Measurements from ENCODE around the gene SNX32.
A peak's percentile ranks its signal among the peaks of the same experiment; 100 is the strongest.

The SNX32 gene

DNA sequence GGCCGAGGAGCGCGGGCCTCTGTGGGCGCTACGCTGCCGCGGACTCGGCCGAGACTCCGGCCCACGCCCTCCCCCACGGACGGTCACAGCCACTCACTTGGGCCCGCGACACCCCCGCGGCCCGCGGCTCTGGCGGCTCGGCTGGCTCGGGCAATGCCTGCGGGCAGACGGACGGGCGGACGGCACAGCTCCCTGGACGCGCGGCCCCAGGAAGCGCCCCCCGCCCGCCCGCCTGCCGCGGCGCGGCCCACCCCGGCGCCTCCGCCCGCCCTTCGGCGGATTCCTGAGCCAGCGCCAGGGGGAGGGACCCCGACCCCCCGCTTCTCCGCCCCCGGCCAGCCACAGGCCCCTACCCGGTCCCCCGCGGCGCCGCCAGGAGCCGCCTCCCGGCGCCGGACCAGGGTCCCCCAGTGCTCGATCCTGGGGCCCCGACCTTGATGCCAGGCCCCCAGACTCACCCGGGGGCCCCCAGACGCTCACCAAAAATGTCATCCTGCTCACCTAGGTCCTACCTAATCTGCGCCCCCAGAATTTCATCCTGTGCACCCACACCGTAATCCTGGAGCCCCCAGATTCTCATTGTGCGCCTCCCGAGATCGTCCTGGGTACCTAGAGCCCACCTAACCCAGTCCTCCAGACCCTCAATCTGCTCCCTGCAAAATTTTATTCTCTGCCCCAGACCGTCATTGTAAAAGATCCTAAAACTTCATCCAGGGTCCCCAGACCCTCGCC, 39.0 kb downstream of the SNX32 start, which contains the start of gene EFEMP2:
Gene EFEMP2 (minus strand): TSS at position 215 of the 732 bp plus-strand sequence. CDS start 446 bp downstream, outside the sequence.
- Histone ChIP-seq H3K27ac (peak within 1 kb of the TSS; percentile 76), H3K36me3 (peaks cover 7% of the 10 kb centered on the region), H3K4me3 (ENCODE audit: low read depth in 1 of 2, low read length in 1 of 2) (peak within 1 kb of the TSS; percentile 91), H3K27me3 (no peaks in the 10 kb centered on the region), H3K9me3 (no peaks in the 10 kb centered on the region), H3K4me1 (ENCODE audit: control insufficient read depth in 1 of 2, insufficient read depth in 1 of 2, low read depth in 1 of 2, low read length in 1 of 2) (peaks cover 36 to 41% of the 10 kb centered on the region in 2 experiments)
- no peak for TF ChIP-seq CTCF (IDR thresholded peaks at IDR 0.05)

DNA sequence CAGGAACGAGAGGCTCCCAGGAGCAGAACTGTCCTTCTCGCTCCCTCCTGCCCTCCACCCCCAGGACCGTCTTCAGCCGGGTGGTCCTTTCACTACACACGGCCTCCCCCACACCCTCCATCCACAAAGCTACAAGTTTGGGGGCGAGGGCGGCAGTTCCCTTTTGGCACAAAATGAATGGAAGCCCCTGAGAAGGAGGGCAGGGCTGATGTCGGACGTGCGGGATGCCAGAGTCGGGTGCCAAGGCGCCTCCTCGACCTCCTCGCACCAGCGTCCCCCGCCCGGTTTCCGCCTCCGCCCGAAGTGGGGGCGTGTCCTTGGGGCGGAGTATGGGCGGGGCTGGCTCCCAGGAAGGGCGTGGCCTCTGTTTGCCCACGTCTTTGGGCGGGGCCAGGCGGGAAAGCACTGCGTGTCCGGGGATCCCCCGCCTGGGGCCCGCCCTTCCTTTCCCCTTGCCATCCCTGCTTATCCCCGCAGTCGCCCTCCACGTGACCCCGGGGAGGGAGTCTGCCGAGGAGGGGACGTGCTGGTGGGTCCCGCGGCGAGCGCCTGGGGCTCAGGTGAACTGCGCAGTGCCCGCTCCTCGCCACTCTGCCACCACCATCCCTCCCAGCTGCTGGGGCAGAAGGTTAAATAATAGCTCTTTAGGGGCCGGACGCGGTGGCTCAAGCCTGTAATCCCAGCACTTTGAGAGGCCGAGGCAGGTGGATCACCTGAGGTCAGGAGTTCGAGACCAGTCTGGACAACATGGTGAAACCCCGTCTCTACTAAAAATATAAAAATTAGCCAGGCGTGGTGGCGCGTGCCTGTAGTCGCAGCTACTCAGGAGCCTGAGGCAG, 39.8 kb downstream of the SNX32 start:
- peak; percentile 50 for TF ChIP-seq CTCF (IDR thresholded peaks at IDR 0.05)
- H3K9me3 ChIP-seq = no peaks in the 10 kb centered on the region
- peaks cover 35 to 41% of the 10 kb centered on the region in 2 experiments for H3K4me1 ChIP-seq (ENCODE audit: control insufficient read depth in 1 of 2, insufficient read depth in 1 of 2, low read depth in 1 of 2, low read length in 1 of 2)
- no peaks in the 10 kb centered on the region for H3K36me3 ChIP-seq
- H3K27me3 ChIP-seq = no peaks in the 10 kb centered on the region
- H3K27ac ChIP-seq = peak overlapping the region; percentile 76
- H3K4me3 ChIP-seq (ENCODE audit: low read depth in 1 of 2, low read length in 1 of 2) = peak overlapping the region; percentile 91

GRCh38 chr11:65879617-65880016, 45.9 kb downstream of the SNX32 start, which contains the start of gene CTSW:
TSS of gene CTSW (plus strand) at chr11:65879837. CDS start at chr11:65879855, 18 bp downstream.
- no peak within 1 kb of the TSS for H3K4me3 ChIP-seq (ENCODE audit: low read depth in 1 of 2, low read length in 1 of 2)

DNA sequence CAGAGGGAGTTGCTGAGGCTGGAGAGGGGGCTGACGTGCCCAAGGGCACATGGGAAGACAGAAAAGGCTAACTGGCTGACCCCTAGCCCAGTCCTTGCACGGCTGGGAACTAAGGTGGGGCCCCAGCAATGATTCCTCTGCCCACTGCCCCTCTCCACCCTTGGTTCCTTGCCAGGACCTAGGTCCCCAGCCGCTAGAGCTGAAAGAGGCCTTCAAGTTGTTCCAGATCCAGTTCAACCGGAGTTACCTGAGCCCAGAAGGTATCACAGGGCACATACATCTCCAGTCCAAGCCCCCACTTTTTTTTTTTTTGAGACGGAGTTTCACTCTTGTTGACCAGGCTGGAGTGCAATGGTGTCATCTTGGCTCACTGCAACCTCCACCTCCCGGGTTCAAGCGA, 46.3 kb downstream of the SNX32 start:
- no peak for TF ChIP-seq CTCF (IDR thresholded peaks at IDR 0.05)
- Histone ChIP-seq H3K9me3 (no peaks in the 10 kb centered on the region), H3K27me3 (no peaks in the 10 kb centered on the region), H3K4me1 (ENCODE audit: control insufficient read depth in 1 of 2, insufficient read depth in 1 of 2, low read depth in 1 of 2, low read length in 1 of 2) (peaks cover 9 to 13% of the 10 kb centered on the region in 2 experiments), H3K36me3 (peaks cover 25% of the 10 kb centered on the region), H3K4me3 (ENCODE audit: low read depth in 1 of 2, low read length in 1 of 2) (no peak overlapping the region), H3K27ac (no peak overlapping the region)

More at GRCh38 chr11:65879617-65880016, 45.9 kb downstream of the SNX32 start, which contains the start of gene CTSW:
- no peak for TF ChIP-seq CTCF (IDR thresholded peaks at IDR 0.05)
- Histone ChIP-seq H3K27me3 (no peaks in the 10 kb centered on the region), H3K36me3 (peaks cover 25% of the 10 kb centered on the region), H3K9me3 (no peaks in the 10 kb centered on the region), H3K27ac (no peak within 1 kb of the TSS), H3K4me1 (ENCODE audit: control insufficient read depth in 1 of 2, insufficient read depth in 1 of 2, low read depth in 1 of 2, low read length in 1 of 2) (peaks cover 5 to 9% of the 10 kb centered on the region in 2 experiments)

DNA sequence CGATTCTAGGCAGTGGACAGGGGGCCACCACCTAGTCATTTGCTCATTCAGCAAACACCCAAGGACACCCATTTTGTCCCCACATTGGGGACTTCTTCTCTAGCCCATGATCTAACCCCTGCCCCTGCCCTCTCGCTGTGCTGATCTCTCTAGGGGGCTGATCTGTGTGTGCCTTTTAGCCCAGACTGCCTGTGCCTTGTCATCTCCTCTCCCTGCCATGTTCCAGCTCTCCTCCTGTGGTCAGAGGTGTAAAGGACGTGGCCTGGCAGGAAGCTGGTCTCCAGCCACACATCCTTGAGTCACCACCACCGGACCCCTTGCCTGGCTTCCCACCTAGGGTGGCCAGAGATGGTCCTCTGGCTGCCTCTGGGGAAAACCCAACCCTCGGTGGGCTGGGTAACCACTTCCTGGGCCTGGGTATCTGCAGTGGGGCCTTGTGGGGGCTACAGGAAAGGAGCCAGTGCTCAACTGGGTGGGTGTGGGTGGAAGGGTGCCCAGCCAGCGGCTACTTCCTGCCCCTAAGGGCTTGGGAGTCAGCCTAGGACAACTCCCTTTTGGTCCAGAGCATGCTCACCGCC, 47.2 kb downstream of the SNX32 start:
- no peak overlapping the region for H3K4me3 ChIP-seq (ENCODE audit: low read depth in 1 of 2, low read length in 1 of 2)
- H3K4me1 ChIP-seq (ENCODE audit: control insufficient read depth in 1 of 2, insufficient read depth in 1 of 2, low read depth in 1 of 2, low read length in 1 of 2) = peaks cover 10 to 18% of the 10 kb centered on the region in 2 experiments
- no peaks in the 10 kb centered on the region for H3K9me3 ChIP-seq
- no peaks in the 10 kb centered on the region for H3K27me3 ChIP-seq
- TF ChIP-seq CTCF (IDR thresholded peaks at IDR 0.05) = no peak
- peaks cover 25% of the 10 kb centered on the region for H3K36me3 ChIP-seq
- H3K27ac ChIP-seq = no peak overlapping the region

All from neutrophil (primary cell).